GM23248 (cell line): ENCODE measurements around the gene PIEZO2.
"Not testable (repeated sequence)": the region's sequence is repeated elsewhere in the genome, so short reads cannot be mapped to it uniquely, and the experiment has no call there.

ENCODE experiments used
- EZH2 ChIP-seq: fragments of 200-600 bp; sonication (generic); IDR thresholded peaks from 2 replicates; pipeline ENCODE4 v1.6.1; 2018; ENCODE audit warnings: antibody characterized with exemption, mild to moderate bottlenecking; ENCODE audit not compliant: insufficient read depth, poor library complexity, severe bottlenecking
- EZH2phosphoT487 ChIP-seq: fragments of 200-600 bp; sonication (generic); IDR thresholded peaks from 2 replicates; pipeline ENCODE4 v1.6.1; 2018; ENCODE audit warnings: antibody characterized with exemption, moderate library complexity, mild to moderate bottlenecking, low read depth; ENCODE audit not compliant: insufficient read depth

DNA sequence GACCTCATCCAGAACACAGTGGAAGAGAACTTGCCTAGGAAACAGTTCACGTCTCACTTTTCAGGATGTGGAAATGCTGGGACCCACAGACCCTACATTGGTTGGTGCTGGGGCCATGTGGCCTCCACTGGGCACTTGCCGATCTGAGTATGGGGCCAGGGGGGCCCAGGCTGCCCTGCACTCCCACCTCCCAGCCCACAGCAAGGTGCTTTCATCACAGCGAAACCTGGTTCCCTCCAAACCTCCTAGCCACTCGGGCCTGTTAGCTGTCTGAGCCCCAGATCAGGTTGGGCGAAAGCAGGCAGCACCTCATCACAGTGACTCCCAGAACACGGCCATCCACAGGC is 510.9 kb downstream of the PIEZO2 start:
- not testable (repeated sequence) for TF ChIP-seq EZH2, EZH2phosphoT487
